RPMI8226 (cell line): ENCODE data around the gene ABHD17B.
"Not testable (repeated sequence)": the region's sequence is repeated elsewhere in the genome, so short reads cannot be mapped to it uniquely, and the experiment has no call there.

Experiments used
- DNase-seq: peaks from one replicate; pipeline ENCODE4 v3.0.0-alpha.2; 2015

ABHD17B gene

GRCh38 chr9:71915495-71915894, 4.5 kb upstream of the ABHD17B start:
- DNase-seq = no peak

DNA sequence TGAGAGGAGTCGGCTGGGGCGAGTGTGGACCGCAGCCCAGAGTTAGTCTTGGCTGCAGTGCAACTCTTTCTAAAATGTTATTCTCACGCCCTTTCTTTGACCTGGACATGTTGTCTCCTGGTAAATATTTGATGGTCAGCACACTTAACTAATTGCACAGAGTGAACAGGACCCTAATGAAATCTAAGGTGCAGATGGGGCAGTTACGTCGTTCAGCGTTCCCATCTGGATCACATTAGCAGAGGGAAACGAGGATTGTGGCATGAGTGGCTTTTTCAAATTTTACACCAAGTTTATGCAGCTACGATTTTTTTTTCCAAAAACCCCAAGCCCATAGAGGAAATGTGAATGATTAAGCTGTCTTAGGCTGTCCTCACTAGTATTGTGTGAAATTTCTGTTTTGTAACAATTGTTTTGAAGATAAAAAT, 929 bp upstream of the ABHD17B start:
- no peak for DNase-seq

DNA sequence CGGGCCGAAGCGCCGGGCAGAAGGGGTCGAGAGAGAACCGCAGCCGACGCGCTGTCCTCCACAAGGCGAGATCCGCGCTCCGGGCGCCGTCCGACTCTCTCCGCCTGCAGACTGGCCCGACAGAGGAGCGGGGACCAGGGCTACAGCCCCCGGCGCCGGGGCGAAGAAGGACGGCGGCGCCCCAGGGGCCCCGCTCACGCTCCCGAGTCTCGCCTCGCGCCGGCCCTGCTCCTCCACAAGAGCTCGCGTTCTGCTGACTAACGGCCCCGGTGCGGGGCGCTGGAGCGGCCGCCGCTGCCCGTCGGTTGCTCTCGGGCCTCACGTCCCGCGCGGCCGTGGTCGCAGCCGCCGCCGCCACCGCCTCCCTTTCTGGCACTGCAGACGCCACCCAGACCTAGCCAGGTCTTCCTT, 338 bp downstream of the ABHD17B start:
- no peak for DNase-seq

GRCh38 chr9:71909887-71910649, 925 bp downstream of the ABHD17B start:
- DNase-seq = no peak

- no peak for DNase-seq
These were observed 2.2 kb downstream of the ABHD17B start for GRCh38 chr9:71908825-71909224.

DNA sequence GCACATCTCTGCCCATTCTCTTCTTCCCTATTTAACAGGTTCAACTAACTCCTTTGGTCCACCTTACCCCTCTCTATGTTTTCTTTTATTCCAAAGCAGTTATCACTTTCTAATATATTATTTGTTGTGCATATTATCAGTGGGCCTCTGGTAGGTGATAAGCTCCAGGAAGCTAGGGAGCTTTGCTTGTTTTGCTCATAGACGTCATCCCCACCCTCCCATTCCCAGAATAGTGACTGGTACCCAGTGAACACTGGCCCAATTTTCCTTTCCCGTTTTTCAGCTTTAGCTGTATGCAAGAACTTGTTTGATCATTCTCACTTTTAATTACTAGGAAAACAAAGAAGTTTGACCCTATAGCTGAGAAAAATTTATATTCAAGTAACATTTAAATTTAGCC, 6.9 kb downstream of the ABHD17B start:
- DNase-seq = no peak

- no peak for DNase-seq
These were observed 9.0 kb downstream of the ABHD17B start for GRCh38 chr9:71901695-71902597.

DNA sequence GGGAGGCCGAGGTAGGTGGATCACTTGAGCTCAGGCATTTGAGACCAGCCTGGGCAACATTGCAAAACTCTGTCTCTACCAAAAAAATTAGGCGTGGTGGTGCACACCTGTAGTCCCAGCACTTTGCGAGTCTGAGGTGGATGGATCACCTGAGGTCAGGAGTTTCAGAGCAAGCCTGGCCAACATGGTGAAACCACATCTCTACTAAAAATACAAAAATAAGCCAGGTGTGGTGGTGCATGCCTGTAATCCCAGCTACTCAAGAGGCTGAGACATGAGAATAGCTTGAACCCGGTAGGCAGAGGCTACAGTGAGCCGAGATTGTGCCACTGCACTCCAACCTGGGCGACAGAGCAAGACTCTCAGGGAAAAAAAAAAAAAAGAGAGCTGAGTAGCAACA, 12.2 kb downstream of the ABHD17B start:
- not testable (repeated sequence) for DNase-seq

DNA sequence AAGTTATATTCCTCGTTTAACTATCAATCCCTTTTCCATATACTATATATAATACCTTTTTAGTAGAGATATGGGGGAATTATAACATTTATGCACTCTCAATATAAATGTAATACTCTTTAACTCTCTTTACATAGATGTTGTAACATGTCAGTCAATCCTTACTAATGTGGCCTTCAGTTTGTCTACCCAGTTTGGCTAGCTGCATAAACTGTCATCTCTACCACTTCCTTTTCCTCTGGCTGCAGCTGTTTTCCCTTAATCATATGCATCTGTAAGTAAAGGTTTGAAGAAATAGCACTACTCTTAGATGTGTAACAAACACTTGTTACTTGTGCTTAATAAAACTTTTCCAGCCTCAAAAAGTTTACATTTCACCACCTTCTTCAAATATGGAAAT, 13.4 kb downstream of the ABHD17B start:
- no peak for DNase-seq

- DNase-seq = no peak
These were observed 14.2 kb downstream of the ABHD17B start for GRCh38 chr9:71896761-71897160.

DNA sequence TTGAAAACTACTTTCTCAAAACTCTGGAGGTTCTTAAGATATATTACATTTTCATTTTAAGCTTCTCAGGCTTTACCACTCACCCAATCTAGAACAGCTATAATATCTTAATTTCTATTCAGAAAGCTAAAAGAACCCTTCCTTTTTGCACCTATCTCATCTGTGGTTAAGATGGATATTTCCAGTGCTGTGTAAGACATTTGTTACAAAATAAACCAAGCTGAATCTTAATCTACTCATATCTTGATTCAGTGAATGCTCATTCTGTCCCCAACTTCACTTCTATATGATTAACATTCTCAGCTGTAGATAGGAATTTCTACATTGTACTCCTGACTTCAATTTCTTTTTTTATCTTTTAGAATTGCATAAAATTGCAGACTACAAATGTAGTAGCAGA, 15.0 kb downstream of the ABHD17B start:
- no peak for DNase-seq

GRCh38 chr9:71895117-71895516, 15.9 kb downstream of the ABHD17B start:
- DNase-seq = no peak

DNA sequence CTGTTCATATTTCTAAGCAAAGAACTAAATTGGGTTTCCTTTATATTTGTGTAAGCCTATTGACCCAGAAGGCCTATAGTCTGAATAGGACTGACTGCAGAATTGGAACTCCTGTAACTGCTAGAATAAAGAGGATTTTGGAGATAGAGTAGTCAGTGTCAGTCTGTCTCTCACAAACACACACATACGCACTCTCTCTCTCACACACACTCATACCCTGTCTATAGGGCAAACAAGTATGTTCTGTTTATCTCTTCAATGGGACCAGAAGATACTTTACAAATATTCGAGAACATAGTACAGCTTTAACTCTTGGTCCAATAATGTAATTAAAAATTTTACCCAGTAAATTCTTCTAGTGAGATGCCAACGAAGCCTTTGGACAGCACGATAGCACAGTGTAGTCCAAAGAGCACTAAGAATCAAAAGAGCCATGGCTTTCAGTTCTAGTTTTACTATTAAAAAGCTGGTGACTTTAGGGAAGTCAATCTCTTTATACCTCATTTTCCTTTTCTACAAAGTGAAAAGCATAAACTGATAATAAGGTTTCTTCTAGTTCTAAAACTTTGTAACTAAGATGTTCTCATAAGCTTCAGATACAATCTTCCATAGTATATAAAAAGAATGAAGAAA, 19.3 kb downstream of the ABHD17B start:
- DNase-seq = no peak

GRCh38 chr9:71890042-71890679, 20.8 kb downstream of the ABHD17B start:
- no peak for DNase-seq

DNA sequence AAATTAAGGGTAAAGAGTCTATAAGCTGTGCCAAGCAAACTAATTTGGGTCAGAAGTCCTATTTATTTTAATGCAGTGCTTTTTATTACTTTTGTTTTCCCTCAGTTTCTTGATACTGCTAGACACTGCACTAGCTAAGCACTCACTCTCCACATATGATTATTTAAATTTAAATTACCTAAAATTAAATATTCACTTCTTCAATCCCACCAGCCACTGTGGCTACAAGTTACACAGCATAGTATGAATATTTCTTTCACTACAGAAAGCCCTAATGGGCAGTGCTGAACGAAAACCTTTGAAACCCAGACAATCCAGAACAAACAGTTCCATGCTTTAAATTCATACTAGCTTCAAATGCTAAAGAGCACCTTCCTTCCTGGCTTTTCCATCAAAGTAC, 23.6 kb downstream of the ABHD17B start:
- no peak for DNase-seq

GRCh38 chr9:71886541-71886940, 24.5 kb downstream of the ABHD17B start:
- no peak for DNase-seq

DNA sequence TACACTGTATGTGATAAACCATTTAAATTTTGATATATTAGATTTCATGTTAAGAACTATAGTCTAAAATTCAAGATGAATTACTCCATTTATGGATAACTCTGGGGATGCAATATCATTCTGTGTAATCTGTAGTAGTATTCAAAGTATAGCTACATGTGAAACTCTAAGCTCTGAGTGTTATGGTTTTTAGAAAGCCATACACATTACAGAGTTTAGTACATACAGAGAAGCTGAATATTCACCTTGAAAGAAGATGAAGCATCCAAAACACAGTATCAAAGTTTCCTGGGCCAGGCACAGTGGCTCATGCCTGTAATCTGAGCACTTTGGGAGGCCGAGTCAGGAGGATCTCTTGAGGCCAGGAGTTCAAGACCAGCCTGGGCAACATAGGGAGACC, 25.0 kb downstream of the ABHD17B start:
- no peak for DNase-seq

DNA sequence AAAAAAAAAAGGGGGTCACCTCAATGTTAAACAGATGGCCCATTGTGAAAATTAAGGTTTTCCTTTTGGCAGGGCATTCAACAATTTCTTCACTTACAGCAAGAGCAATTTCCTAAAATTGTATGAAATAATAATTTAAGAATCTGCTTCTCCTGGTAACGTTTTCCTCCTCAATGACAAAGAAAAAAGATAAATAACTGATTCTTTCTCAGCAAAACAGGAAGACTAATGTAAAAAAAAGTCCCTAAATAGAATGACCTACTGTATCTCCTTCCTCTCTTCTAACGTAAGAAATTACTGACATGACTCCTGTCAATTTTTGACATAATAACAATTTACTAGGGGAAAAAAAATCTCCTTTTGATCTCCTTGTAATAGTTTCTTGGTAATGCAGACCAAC, 25.5 kb downstream of the ABHD17B start:
- no peak for DNase-seq

DNA sequence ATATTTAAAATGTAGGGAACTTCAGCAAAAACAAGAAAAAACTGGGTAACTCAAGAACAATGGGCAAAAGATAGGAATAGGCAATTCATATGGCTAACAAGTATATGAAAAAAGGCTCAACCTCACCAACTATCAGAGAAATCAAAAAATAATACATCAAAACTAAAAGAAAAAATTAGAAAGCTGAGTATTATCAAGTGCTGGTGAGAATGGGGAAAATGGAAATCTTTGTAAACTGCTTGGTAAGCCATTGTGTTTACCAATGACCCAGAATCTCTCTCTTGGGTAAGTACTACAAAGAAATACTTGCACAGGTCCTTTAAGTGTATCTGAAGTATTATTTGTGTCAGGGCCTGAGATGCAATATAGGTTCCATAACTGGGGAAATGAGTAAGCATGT, 27.0 kb downstream of the ABHD17B start:
- no peak for DNase-seq

DNA sequence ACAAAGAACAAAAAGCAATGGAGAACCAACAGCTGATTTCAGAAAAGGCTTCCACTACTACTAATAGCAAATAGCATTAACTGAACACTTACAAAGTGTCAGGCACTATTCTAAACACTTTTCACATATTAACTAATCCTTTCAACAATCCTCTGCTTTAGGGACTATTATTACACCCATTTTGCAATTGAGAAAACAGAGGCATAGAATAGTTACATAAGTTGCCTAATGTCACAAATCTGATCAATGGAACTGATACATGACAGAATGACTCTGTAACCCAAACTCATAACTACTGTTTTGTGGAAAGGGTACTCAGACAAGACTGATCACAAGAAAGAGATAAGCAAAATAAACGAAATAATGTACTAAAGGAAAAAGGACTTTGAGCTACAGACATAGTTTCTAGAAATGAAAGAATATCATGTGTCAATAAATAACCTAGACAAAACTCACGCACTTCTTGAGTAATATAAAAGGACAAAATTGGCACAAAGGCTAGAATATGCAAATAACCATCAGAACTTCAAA, 31.3 kb downstream of the ABHD17B start:
- DNase-seq = no peak

DNA sequence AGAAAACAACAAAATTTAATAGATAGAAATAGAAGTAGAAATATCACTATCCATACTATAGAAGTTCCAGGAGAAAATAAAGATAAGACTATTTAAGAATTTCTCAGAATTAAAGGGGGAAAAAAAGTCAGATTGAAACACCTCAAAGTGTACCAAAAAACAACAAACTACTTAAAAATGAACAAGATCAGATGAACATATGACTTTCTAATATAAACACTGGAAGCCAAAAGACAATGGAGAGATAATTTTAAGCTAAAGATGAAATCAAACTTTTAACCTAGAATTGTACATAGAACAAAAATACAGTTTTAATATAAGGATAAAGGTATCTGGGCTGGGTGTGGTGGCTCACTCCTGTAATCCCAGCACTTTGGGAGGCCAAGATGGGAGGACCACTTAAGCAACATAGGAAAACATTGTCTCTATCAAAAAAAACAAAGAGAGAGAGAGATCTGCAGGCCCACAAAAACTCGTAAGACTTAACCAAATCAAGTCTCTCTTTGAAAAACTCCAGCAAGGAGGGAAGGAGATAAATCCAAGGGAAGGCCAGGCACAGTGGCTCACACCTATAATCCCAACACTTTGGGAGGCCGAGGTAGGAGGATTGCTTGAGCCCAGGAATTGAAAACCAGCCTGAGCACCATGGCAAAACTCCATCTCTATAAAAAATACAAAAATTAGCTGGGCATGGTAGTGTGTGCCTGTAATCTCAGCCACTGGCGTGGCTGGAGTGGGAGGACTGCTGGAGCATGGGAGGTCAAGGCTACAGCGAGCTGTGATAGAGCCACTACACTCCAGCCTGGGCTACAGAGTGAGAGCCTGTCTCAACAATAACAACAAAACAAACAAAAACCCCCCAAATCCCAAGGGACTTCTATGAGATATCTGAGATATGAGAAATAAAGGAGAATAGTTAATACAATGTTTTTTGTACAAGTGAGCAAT, 32.4 kb downstream of the ABHD17B start:
- DNase-seq = no peak

DNA sequence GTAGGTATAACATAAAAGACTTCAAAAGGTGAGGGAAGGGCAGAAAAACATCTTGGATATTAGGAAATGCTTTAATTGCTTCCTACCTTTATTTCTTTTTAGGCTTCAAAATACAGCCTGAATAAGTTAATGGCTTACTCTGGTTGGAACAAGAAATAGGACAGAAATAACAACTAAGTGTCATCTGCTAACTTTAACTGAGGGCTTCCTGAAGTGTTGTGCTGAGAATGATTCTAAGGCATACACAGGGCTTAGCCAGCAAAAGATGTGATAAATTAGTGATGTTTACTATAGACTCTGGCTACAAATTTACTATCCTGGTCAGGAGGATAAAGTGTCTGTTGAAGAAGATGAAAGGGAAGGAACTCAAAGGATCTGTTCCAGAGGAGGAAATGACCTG, 34.2 kb downstream of the ABHD17B start:
- no peak for DNase-seq
